GM19023 (cell line): ENCODE results near the gene PARD6A.

Experiments used
- ATAC-seq: cut with Tn5 transposase; IDR thresholded peaks from one replicate; pipeline ENCODE4 v1.9.1; 2021; ENCODE audit warnings: mild to moderate bottlenecking, moderate library complexity; ENCODE audit not compliant: unreplicated experiment

Gene PARD6A

GRCh38 chr16:67653789-67654402 is 6.9 kb upstream of the PARD6A start:
- no peak for ATAC-seq

DNA sequence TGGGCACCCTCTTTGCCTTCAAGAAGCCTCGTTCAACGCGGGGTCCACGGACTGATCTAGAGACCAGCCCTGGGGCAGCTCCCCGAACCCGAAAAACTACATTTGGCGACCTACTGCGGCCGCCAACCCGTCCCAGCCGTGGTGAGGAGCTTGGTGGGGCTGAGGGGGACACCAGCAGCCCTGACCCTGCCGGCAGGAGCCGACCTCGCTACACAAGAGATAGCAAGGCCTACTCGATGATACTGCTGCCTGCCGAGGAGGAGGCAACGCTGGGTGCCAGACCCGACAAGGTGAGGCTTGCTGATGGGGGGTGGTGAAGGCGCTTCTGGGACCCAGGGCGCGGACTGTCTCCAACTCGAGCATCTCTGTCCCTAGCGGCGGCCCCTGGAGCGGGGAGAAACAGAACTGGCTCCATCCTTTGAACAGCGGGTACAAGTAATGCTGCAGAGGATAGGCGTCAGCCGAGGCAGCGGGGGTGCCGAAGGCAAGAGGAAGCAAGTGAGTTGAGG is 6.3 kb upstream of the PARD6A start:
- no peak for ATAC-seq

- ATAC-seq: no peak
Observed at GRCh38 chr16:67655363-67655762, 5.4 kb upstream of the PARD6A start.

DNA sequence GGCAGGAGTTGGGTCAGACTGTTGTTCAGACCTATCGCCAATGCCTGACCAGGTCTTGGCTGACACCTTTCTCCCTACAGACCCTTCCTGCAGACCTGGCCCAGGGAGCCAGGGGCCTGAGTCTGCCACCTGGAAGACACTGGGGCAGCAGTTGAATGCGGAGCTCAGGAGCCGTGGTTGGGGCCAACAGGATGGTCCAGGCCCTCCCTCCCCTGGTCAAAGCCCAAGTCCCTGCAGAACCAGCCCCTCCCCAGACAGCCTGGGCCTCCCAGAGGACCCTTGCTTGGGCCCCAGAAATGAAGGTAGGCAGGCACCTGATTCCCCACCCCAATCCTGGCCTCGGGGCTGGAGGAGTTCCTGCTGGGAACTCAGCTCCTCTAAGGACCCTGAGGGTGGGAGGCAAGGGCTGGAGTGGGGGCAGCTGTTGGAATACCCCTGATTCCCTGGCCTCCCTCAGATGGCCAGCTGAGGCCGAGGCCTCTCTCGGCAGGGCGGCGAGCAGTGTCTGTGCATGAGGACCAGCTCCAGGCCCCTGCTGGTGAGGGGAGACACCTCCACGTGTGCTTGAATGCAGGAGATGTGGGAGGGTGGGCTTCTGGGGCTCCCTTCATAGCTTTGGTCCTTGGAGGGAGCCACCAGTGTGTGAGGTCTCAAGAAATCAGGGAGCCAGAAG is 4.3 kb upstream of the PARD6A start:
- ATAC-seq: no peak

DNA sequence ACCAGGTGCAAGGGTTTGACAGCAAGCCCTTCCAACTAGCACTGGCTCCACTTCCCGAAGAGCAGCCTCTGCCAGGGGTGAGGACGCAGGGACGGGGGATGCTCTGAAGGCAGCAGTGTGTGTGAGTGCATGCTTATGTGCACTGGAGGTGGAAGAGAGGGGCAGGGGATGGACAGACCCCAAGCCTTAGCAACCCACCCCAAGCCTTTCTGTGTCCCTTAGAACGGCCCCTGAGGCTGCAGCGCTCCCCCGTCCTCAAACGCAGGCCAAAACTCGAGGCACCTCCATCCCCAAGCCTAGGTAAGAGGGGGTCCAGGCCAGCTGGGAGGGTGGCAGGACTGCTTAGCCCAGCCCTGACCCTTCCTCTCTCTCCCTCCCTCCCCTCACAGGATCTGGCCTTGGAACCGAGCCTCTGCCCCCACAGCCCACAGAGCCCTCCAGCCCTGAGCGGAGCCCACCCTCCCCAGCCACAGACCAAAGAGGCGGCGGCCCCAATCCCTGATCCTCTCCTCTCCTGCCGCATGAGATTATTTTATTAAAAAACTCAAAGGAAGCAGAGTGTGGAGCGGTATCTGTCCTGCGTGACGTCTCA is 3.6 kb upstream of the PARD6A start:
- no peak for ATAC-seq

GRCh38 chr16:67657751-67658518 is 2.8 kb upstream of the PARD6A start:
- ATAC-seq: no peak

- ATAC-seq: no peak
Observed at GRCh38 chr16:67658849-67659674, 1.7 kb upstream of the PARD6A start.

DNA sequence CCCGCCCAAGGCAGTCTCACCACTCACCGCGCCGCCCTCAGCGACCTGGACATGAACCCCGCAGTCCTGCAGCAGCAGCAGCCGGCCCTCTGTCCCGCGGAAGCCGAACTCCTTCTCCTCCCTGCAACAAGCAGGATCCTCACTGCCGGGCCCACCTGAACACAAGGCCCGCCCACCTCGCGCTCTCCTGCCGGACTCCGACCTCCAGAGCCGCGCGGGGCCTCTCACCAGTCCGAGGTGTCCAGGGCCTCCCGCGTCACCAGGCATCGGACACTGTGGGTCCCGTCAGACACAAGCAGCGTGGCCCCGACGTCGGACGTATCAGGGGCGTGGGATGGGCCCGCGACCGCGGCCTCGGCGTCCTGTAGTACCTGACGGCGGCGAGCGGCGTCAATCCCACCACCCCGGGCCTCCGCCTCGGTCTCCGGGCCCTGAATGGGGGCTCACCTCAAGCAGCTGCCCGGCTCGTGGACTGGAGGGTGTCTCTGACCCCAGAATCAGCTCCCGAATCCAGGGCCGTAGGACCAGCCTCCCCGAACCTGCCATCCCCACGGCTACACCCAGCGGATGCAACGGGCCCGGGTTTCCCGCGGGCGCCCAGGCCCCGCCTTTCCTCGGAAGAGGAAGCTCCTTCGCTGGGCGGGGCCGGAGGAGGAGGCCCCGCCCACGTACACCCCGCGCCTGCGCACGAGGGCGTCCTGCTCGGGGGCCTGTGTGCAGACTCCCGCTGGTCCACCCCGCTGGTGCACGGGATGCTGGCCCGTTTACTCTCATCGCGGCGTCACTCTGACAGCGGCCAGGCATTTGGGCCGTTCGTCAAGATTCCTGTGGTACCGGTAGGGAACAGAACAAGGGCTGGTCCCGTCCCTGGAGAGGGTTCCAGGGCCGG is 841 bp upstream of the PARD6A start, which contains the start of gene ACD:
ACD (minus strand) TSS at position 586 of the 889 bp plus-strand sequence; CDS start at position 546, 40 bp downstream.
- peak; percentile 61 for ATAC-seq

GRCh38 chr16:67661101-67661761 is 471 bp downstream of the PARD6A start:
- ATAC-seq: no peak

- ATAC-seq: no peak
Observed at GRCh38 chr16:67661886-67662652, 1.3 kb downstream of the PARD6A start.

- ATAC-seq: no peak
Observed at GRCh38 chr16:67662653-67663010, 1.9 kb downstream of the PARD6A start.

DNA sequence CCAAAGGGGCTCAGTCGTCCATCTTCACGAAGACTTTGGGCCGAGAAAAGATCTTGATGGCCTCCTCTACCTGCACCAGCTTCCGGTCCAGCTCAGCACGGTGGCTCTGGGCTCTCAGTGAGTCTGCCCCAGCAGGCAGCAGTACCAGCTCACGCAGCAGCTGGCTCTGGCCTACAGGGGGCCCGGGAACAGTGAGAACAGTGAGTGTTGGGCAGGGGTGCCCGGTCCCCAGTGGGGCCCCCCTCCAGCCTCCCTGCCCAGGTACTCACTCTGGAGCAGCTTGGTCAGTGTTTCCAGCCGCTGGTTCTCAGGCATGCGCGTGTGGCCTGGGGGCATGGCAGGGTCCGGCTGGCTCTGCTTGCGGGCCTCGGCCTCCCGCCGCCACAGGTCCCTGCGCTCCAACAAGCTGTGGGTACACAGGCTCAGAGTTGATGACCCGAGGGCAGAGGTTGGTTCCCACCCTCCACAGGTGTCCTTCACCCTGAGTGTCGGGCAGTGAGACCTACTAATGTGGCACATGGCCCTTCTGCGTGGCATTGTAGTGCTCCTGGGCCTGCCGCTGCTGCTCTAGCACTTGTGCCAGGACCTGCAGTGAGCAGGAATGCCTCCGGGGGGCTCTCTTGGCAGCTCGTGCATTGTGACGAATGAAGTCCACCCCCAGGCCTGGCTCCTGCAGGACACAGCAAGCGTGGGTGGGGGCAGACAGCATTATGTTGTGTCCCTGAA is 2.6 kb downstream of the PARD6A start:
- ATAC-seq: no peak

DNA sequence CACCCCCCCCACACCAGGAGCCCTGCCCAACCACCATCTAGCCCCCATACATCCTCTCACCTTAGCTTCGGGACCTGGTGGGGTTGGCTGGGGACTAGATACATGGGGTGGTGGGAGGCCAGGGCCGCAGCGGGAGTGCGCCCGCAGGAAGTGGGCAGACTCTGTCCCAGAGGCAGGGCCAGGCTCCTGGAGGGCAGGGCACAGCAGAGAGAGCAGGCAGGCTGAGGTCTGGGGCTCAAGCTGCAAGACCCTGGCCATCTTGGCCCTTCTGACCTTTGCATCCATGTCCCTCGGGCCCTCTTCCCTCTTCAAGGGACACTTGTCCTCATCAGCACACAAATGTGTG is 3.1 kb downstream of the PARD6A start:
- no peak for ATAC-seq

GRCh38 chr16:67664258-67664657 is 3.5 kb downstream of the PARD6A start:
- no peak for ATAC-seq

GRCh38 chr16:67664871-67665270 is 4.1 kb downstream of the PARD6A start:
- ATAC-seq: no peak

- no peak for ATAC-seq
Observed at GRCh38 chr16:67665598-67665997, 4.8 kb downstream of the PARD6A start.

GRCh38 chr16:67666032-67666551 is 5.3 kb downstream of the PARD6A start:
- peak; percentile 10 for ATAC-seq
